Measurements from ENCODE around the gene SHQ1. TPM values are rescaled to one million over a fixed set of nuclear protein-coding genes. Genes with fewer than 3 reads are reported as not detected.

Gene SHQ1
- total RNA-seq, 1 experiment from 2014 or later: 22.3 TPM

GRCh38 chr3:72702997-72703396 is 145.2 kb downstream of the SHQ1 start:
- no peak overlapping the region for H3K27ac Mint-ChIP-seq (ENCODE audit: unreplicated experiment)
- CTCF ChIA-PET: no interaction called here
- intact Hi-C loops (cut with micrococcal nuclease; ENCODE audit: unreplicated experiment): no loop called here
- no peaks in the 10 kb centered on the region for H3K9me3 Mint-ChIP-seq (ENCODE audit: low read depth, unreplicated experiment)
- peaks cover 7% of the 10 kb centered on the region for H3K27me3 Mint-ChIP-seq (ENCODE audit: unreplicated experiment)
- H3K36me3 Mint-ChIP-seq (ENCODE audit: insufficient read depth, unreplicated experiment): no peaks in the 10 kb centered on the region
- H3K4me1 Mint-ChIP-seq (ENCODE audit: low read depth, unreplicated experiment): no peaks in the 10 kb centered on the region
- no peak overlapping the region for H3K4me3 Mint-ChIP-seq (ENCODE audit: low read depth, unreplicated experiment)
- no TSS peak for BruUV-seq (replicated peaks)
- no peak for TF ChIP-seq CTCF (IDR thresholded peaks at IDR 0.05; ENCODE audit: unreplicated experiment)
- no peak for DNase-seq

- no peak overlapping the region for H3K27ac Mint-ChIP-seq (ENCODE audit: unreplicated experiment)
- DNase-seq: no peak
- no peaks in the 10 kb centered on the region for H3K4me1 Mint-ChIP-seq (ENCODE audit: low read depth, unreplicated experiment)
- no peaks in the 10 kb centered on the region for H3K9me3 Mint-ChIP-seq (ENCODE audit: low read depth, unreplicated experiment)
- no TSS peak for BruUV-seq (replicated peaks)
- CTCF ChIA-PET: no interaction called here
- intact Hi-C loops (cut with micrococcal nuclease; ENCODE audit: unreplicated experiment): no loop called here
- no peaks in the 10 kb centered on the region for H3K36me3 Mint-ChIP-seq (ENCODE audit: insufficient read depth, unreplicated experiment)
- no peak overlapping the region for H3K4me3 Mint-ChIP-seq (ENCODE audit: low read depth, unreplicated experiment)
- TF ChIP-seq CTCF (IDR thresholded peaks at IDR 0.05; ENCODE audit: unreplicated experiment): no peak
- peaks cover 13% of the 10 kb centered on the region for H3K27me3 Mint-ChIP-seq (ENCODE audit: unreplicated experiment)
These were observed 145.9 kb downstream of the SHQ1 start for GRCh38 chr3:72702390-72702789.

- BruUV-seq (replicated peaks): no TSS peak
- no peaks in the 10 kb centered on the region for H3K9me3 Mint-ChIP-seq (ENCODE audit: low read depth, unreplicated experiment)
- H3K27me3 Mint-ChIP-seq (ENCODE audit: unreplicated experiment): peaks cover 15% of the 10 kb centered on the region
- DNase-seq: no peak
- intact Hi-C loops (cut with micrococcal nuclease; ENCODE audit: unreplicated experiment): no loop called here
- H3K4me1 Mint-ChIP-seq (ENCODE audit: low read depth, unreplicated experiment): no peaks in the 10 kb centered on the region
- no peak overlapping the region for H3K4me3 Mint-ChIP-seq (ENCODE audit: low read depth, unreplicated experiment)
- no peaks in the 10 kb centered on the region for H3K36me3 Mint-ChIP-seq (ENCODE audit: insufficient read depth, unreplicated experiment)
- no peak overlapping the region for H3K27ac Mint-ChIP-seq (ENCODE audit: unreplicated experiment)
- CTCF ChIA-PET: no interaction called here
- no peak for TF ChIP-seq CTCF (IDR thresholded peaks at IDR 0.05; ENCODE audit: unreplicated experiment)
These were observed 148.1 kb downstream of the SHQ1 start for GRCh38 chr3:72700106-72700505.

GRCh38 chr3:72699631-72700030 is 148.6 kb downstream of the SHQ1 start:
- Mint-ChIP-seq H3K36me3 (ENCODE audit: insufficient read depth, unreplicated experiment) (no peaks in the 10 kb centered on the region), H3K4me3 (ENCODE audit: low read depth, unreplicated experiment) (no peak overlapping the region), H3K4me1 (ENCODE audit: low read depth, unreplicated experiment) (no peaks in the 10 kb centered on the region), H3K9me3 (ENCODE audit: low read depth, unreplicated experiment) (no peaks in the 10 kb centered on the region), H3K27ac (ENCODE audit: unreplicated experiment) (no peak overlapping the region), H3K27me3 (ENCODE audit: unreplicated experiment) (peaks cover 15% of the 10 kb centered on the region)
- intact Hi-C loops (cut with micrococcal nuclease; ENCODE audit: unreplicated experiment): no loop called here
- TF ChIP-seq CTCF (IDR thresholded peaks at IDR 0.05; ENCODE audit: unreplicated experiment): no peak
- CTCF ChIA-PET: no interaction called here
- DNase-seq: no peak
- no TSS peak for BruUV-seq (replicated peaks)

Other genes with a start within 250 kb of the SHQ1 start
- gene GXYLT2, start 39.6 kb upstream of the SHQ1 start, total RNA-seq (2022): 0.32 and 0.52 TPM in 2 replicates
- gene PPP4R2, start 148.4 kb upstream of the SHQ1 start, total RNA-seq (2022): 68.4 and 89.0 TPM in 2 replicates
- gene EBLN2, start 213.2 kb upstream of the SHQ1 start, total RNA-seq (2022): 6.1 and 8.4 TPM in 2 replicates

Measured in Calu3 (cell line).